A549 (cell line): Measurements from ENCODE around the gene TTN. TPM values are rescaled to one million over a fixed set of nuclear protein-coding genes. Genes with fewer than 3 reads are reported as not detected.

Experiments
- ATAC-seq, 2 experiments: fragments of 200-7000 bp in 1 of 2; fragments of >200 bp in 1 of 2; cut with Nextera tagmentation in 1 of 2; cut with Tn5 transposase in 1 of 2; 3 replicates each; pipeline versions ENCODE4 v1.8.0 to v1.9.1; 2018 to 2020; ENCODE audit warnings: mild to moderate bottlenecking in 1 of 2, moderate library complexity in 1 of 2
- CTCF ChIA-PET: fragments of 300-600 bp; sonication (Branson Sonifier 250); formaldehyde crosslinking; extraction: SDS; loops from one replicate; lab custom pipeline; 2021; ENCODE audit warnings: antibody characterized with exemption, inconsistent platforms; lab: Yijun Ruan, JAX
- POLR2A ChIA-PET: fragments of 350-600 bp; formaldehyde crosslinking; extraction: SDS; loops from one replicate; lab custom pipeline; 2021; ENCODE audit warnings: antibody characterized with exemption, inconsistent platforms; lab: Yijun Ruan, JAX
- DNase-seq, 2 experiments: peaks; one replicate each; pipeline versions ENCODE4 v3.0.0 to v3.0.0-alpha.2; 2011 to 2016; ENCODE audit warnings: low read depth in 1 of 2, low spot score in 1 of 2
- FAIRE-seq: peaks from 2 replicates; lab custom pipeline; 2011; peaks lifted over from hg19 to GRCh38; lab: Jason Lieb, UNC
- H3K27ac ChIP-seq, 2 experiments: fragments of >200 bp; sonication (Bioruptor Twin); formaldehyde crosslinking; 3 replicates each; pipeline ENCODE4 v1.5.1; 2016 to 2017
- H3K4me1 ChIP-seq: fragments of >200 bp; sonication (Bioruptor Twin); formaldehyde crosslinking; 3 replicates; pipeline ENCODE4 v1.6.1; 2016
- H3K4me2 ChIP-seq: fragments of >200 bp; sonication (Bioruptor Twin); formaldehyde crosslinking; 3 replicates; pipeline ENCODE4 v1.6.1; 2016
- H3K4me3 ChIP-seq: fragments of >200 bp; sonication (Bioruptor Twin); formaldehyde crosslinking; 3 replicates; pipeline ENCODE4 v1.5.1; 2016
- H3K9me3 ChIP-seq: fragments of >200 bp; sonication (Bioruptor Twin); formaldehyde crosslinking; 3 replicates; pipeline ENCODE4 v1.6.1; 2016
- BHLHE40 ChIP-seq: IDR thresholded peaks from 2 replicates; pipeline ENCODE4 v1.6.1; 2012; ENCODE audit warnings: low read depth, low read length, inconsistent platforms
- CBX2 ChIP-seq: fragments of 200-600 bp; sonication (generic); IDR thresholded peaks from 2 replicates; pipeline ENCODE4 v1.6.1; 2016; ENCODE audit warnings: low read depth, mild to moderate bottlenecking, borderline replicate concordance
- CBX8 ChIP-seq: fragments of 200-600 bp; sonication (generic); IDR thresholded peaks from 2 replicates; pipeline ENCODE4 v1.6.1; 2016
- CHD2 ChIP-seq: fragments of 150-350 bp; IDR thresholded peaks from 2 replicates; pipeline ENCODE4 v1.6.1; 2014; ENCODE audit warnings: low read length; ENCODE audit not compliant: partially characterized antibody
- EHF ChIP-seq: fragments of 250-450 bp; sonication (Bioruptor Pico); IDR thresholded peaks from 2 replicates; pipeline ENCODE4 v1.5.0; 2020; ENCODE audit warnings: mild to moderate bottlenecking
- EHMT2 ChIP-seq: fragments of 200-600 bp; sonication (generic); IDR thresholded peaks from 2 replicates; pipeline ENCODE4 v1.6.1; 2016; ENCODE audit warnings: antibody characterized with exemption, low read depth, mild to moderate bottlenecking, moderate library complexity
- EP300 ChIP-seq, 2 experiments: fragments of >200 bp; sonication (Bioruptor Twin); formaldehyde crosslinking; IDR thresholded peaks; 2 replicates in 1 of 2; 3 replicates in 1 of 2; pipeline ENCODE4 v1.6.1; 2016 to 2017
- FOSB ChIP-seq: fragments of 250-450 bp; sonication (Bioruptor Pico); IDR thresholded peaks from 2 replicates; pipeline ENCODE4 v1.5.0; 2020; ENCODE audit warnings: mild to moderate bottlenecking, moderate library complexity
- FOXS1 ChIP-seq: fragments of 250-450 bp; sonication (Bioruptor Pico); IDR thresholded peaks from 2 replicates; pipeline ENCODE4 v1.5.0; 2020; ENCODE audit warnings: mild to moderate bottlenecking, moderate library complexity
- HOXA7 ChIP-seq: fragments of 250-450 bp; sonication (Bioruptor Pico); IDR thresholded peaks from 2 replicates; pipeline ENCODE4 v1.5.0; 2020; ENCODE audit warnings: mild to moderate bottlenecking, moderate library complexity
- JUN ChIP-seq, 2 experiments: fragments of >200 bp; sonication (Bioruptor Twin); formaldehyde crosslinking; IDR thresholded peaks; 2 replicates in 1 of 2; 3 replicates in 1 of 2; pipeline ENCODE4 v1.6.1; 2016 to 2017
- MYC ChIP-seq: IDR thresholded peaks from 2 replicates; pipeline ENCODE4 v1.6.1; 2012; ENCODE audit warnings: mild to moderate bottlenecking, inconsistent platforms, low read length, improper control_type of control experiment, borderline replicate concordance
- NFE2L2 ChIP-seq: fragments of 150-350 bp; conservative IDR thresholded peaks from 2 replicates; pipeline ENCODE4 v1.6.1; 2014; ENCODE audit warnings: low read length
- NPAS2 ChIP-seq: fragments of 250-450 bp; sonication (Bioruptor Pico); IDR thresholded peaks from 2 replicates; pipeline ENCODE4 v1.8.0; 2022; ENCODE audit warnings: mild to moderate bottlenecking, moderate library complexity, borderline replicate concordance
- NR3C1 ChIP-seq: fragments of >200 bp; sonication (Bioruptor Twin); formaldehyde crosslinking; IDR thresholded peaks from 3 replicates; pipeline ENCODE4 v1.6.1; 2017
- PHF8 ChIP-seq: fragments of 200-600 bp; sonication (generic); IDR thresholded peaks from 2 replicates; pipeline ENCODE4 v1.6.1; 2016; ENCODE audit warnings: low read depth, mild to moderate bottlenecking, antibody characterized with exemption, moderate library complexity, borderline replicate concordance
- POLR2A ChIP-seq: IDR thresholded peaks from 2 replicates; pipeline ENCODE4 v1.6.1; 2012; ENCODE audit warnings: mild to moderate bottlenecking, low read length
- RAD21 ChIP-seq, 2 experiments: fragments of >200 bp in 1 of 2; sonication (Bioruptor Twin) in 1 of 2; formaldehyde crosslinking in 1 of 2; IDR thresholded peaks in 1 of 2; conservative IDR thresholded peaks in 1 of 2; 2 replicates in 1 of 2; 3 replicates in 1 of 2; pipeline ENCODE4 v1.6.1; 2012 to 2018; ENCODE audit warnings: inconsistent platforms in 1 of 2
- SMC3 ChIP-seq: fragments of >200 bp; sonication (Bioruptor Twin); formaldehyde crosslinking; IDR thresholded peaks from 3 replicates; pipeline ENCODE4 v1.6.1; 2018; ENCODE audit warnings: inconsistent platforms
- SREBF2 ChIP-seq: fragments of 450-650 bp; IDR thresholded peaks from 2 replicates; pipeline ENCODE4 v1.6.1; 2014; ENCODE audit warnings: mild to moderate bottlenecking, moderate library complexity
- ZSCAN20 ChIP-seq: fragments of 250-450 bp; sonication (Bioruptor Pico); IDR thresholded peaks from 2 replicates; pipeline ENCODE4 v1.8.0; 2022; ENCODE audit warnings: mild to moderate bottlenecking, moderate library complexity
- WGBS: methylation state at CpG from one replicate; pipeline ENCODE4 v1.1.6; 2017; ENCODE audit errors: missing lambda C conversion rate; 5-methylcytosine and 5-hydroxymethylcytosine counted together
- polyA plus RNA-seq, 4 experiments: library from polyadenylated mRNA; depleted of rRNA in 3 of 4; stranded (reverse); fragments of >200 nt; fragmentation: RNase III in 1 of 4; extraction: RNeasy Plus Mini Kit Qiagen cat#74134 plus additional on column Dnase treatment in 1 of 4; gene quantifications; 2 replicates in 3 of 4; 3 replicates in 1 of 4; pipeline ENCODE4 v1.2.3, GENCODE V29; 2011 to 2017
- TF ChIP-seq, protein P1 (sequence below): fragments of 450-650 bp; IDR thresholded peaks from 2 replicates; pipeline ENCODE4 v1.6.1; 2014; ENCODE audit warnings: antibody characterized with exemption
- TF ChIP-seq, protein P2 (sequence below): IDR thresholded peaks from 2 replicates; pipeline ENCODE4 v1.6.1; 2012
- TF ChIP-seq, protein P3 (sequence below): fragments of 150-350 bp; IDR thresholded peaks from 2 replicates; pipeline ENCODE4 v1.6.1; 2014; ENCODE audit warnings: low read depth, mild to moderate bottlenecking, low read length
- TF ChIP-seq, protein P4 (sequence below): fragments of >200 bp; sonication (Bioruptor Twin); formaldehyde crosslinking; IDR thresholded peaks from 3 replicates; pipeline ENCODE4 v1.6.1; 2016

TTN gene
- polyA plus RNA-seq, 2 of the 4 experiments (the other 2 are of a cell fraction), result under 0.01 TPM; not detected in 1

- TF ChIP-seq, protein P1, sequence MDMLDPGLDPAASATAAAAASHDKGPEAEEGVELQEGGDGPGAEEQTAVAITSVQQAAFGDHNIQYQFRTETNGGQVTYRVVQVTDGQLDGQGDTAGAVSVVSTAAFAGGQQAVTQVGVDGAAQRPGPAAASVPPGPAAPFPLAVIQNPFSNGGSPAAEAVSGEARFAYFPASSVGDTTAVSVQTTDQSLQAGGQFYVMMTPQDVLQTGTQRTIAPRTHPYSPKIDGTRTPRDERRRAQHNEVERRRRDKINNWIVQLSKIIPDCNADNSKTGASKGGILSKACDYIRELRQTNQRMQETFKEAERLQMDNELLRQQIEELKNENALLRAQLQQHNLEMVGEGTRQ, result no peak
These were observed 22.8 kb upstream of the TTN start (continued) for GRCh38 chr2:178829981-178830380.

GRCh38 chr2:178829299-178829960, 22.2 kb upstream of the TTN start:
- Histone ChIP-seq H3K9me3 (no peaks in the 10 kb centered on the region), H3K4me3 (no peak overlapping the region), H3K27ac (no peak overlapping the region), H3K4me1 (no peaks in the 10 kb centered on the region), H3K4me2 (no peak overlapping the region)
- ChIA-PET POLR2A (no interaction called here), CTCF (no interaction called here)
- TF ChIP-seq CBX8, result no peak
- no peak for TF ChIP-seq FOSB (CRISPR knock-in tag)
- TF ChIP-seq BHLHE40, result no peak
- no peak for TF ChIP-seq CBX2
- WGBS, result 42% methylated on average over 3 of the region's 3 CpGs
- DNase-seq, result no peak
- no peak for FAIRE-seq
- no peak for ATAC-seq

- TF ChIP-seq HOXA7 (no peak), EHMT2 (no peak), PHF8 (no peak), MYC (no peak), NPAS2 (CRISPR knock-in tag) (no peak)
- TF ChIP-seq, protein P2, sequence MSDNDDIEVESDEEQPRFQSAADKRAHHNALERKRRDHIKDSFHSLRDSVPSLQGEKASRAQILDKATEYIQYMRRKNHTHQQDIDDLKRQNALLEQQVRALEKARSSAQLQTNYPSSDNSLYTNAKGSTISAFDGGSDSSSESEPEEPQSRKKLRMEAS, result no peak
- TF ChIP-seq, protein P3, sequence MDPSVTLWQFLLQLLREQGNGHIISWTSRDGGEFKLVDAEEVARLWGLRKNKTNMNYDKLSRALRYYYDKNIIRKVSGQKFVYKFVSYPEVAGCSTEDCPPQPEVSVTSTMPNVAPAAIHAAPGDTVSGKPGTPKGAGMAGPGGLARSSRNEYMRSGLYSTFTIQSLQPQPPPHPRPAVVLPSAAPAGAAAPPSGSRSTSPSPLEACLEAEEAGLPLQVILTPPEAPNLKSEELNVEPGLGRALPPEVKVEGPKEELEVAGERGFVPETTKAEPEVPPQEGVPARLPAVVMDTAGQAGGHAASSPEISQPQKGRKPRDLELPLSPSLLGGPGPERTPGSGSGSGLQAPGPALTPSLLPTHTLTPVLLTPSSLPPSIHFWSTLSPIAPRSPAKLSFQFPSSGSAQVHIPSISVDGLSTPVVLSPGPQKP, result no peak
- TF ChIP-seq, all 56 proteins: peak for 0
- no peaks in the 10 kb centered on the region for H3K4me1 ChIP-seq
- ChIA-PET CTCF (no interaction called here), POLR2A (no interaction called here)
- no peak for FAIRE-seq
- ATAC-seq, result no peak
- H3K4me3 ChIP-seq, result no peak overlapping the region
- no peak for DNase-seq
- WGBS, result 46% methylated on average over 4 of the region's 4 CpGs
- H3K9me3 ChIP-seq, result no peaks in the 10 kb centered on the region
- no peak overlapping the region for H3K27ac ChIP-seq
- no peak overlapping the region for H3K4me2 ChIP-seq
These were observed 21.3 kb upstream of the TTN start for GRCh38 chr2:178828486-178828881.

- ATAC-seq, result no peak
- CTCF ChIA-PET, result interaction anchor here (1.1 kb wide), 1 partner anchor 24 kb away, joined by 3 read pairs; no protein-coding TSS in a partner anchor
- TF ChIP-seq SMC3 (no peak), NR3C1 (no peak), CHD2 (no peak), RAD21 (conservative IDR thresholded peaks at IDR 0.05 in 1 of 2, IDR thresholded peaks at IDR 0.05 in 1 of 2) (no peak), SREBF2 (no peak), ZSCAN20 (CRISPR knock-in tag) (no peak), NFE2L2 (no peak), POLR2A (no peak), EHF (CRISPR knock-in tag) (no peak), FOXS1 (no peak), JUN (IDR thresholded peaks at IDR 0.05) (no peak), EP300 (IDR thresholded peaks at IDR 0.05) (no peak)
- TF ChIP-seq, protein P2, result no peak
- TF ChIP-seq, protein P4, sequence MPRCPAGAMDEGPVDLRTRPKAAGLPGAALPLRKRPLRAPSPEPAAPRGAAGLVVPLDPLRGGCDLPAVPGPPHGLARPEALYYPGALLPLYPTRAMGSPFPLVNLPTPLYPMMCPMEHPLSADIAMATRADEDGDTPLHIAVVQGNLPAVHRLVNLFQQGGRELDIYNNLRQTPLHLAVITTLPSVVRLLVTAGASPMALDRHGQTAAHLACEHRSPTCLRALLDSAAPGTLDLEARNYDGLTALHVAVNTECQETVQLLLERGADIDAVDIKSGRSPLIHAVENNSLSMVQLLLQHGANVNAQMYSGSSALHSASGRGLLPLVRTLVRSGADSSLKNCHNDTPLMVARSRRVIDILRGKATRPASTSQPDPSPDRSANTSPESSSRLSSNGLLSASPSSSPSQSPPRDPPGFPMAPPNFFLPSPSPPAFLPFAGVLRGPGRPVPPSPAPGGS, result no peak
- TF ChIP-seq, protein P3, result no peak
- TF ChIP-seq, protein P1, result no peak
- TF ChIP-seq, all 56 proteins: peak for 0
- H3K4me1 ChIP-seq, result no peaks in the 10 kb centered on the region
- DNase-seq, result no peak
- FAIRE-seq, result no peak
- H3K4me2 ChIP-seq, result no peak overlapping the region
- WGBS, result 39% methylated on average over 9 of the region's 9 CpGs
- no peak overlapping the region for H3K27ac ChIP-seq
- H3K9me3 ChIP-seq, result no peaks in the 10 kb centered on the region
- POLR2A ChIA-PET, result no interaction called here
- no peak overlapping the region for H3K4me3 ChIP-seq
These were observed 20.7 kb upstream of the TTN start for GRCh38 chr2:178827739-178828485.
